COLO668 (cell line): ENCODE results near the gene TMEM150A.
A peak's percentile ranks its signal among the peaks of the same experiment; 100 is the strongest.
"Not testable (repeated sequence)": the region's sequence is repeated elsewhere in the genome, so short reads cannot be mapped to it uniquely, and the experiment has no call there.

ENCODE experiments used
- DNase-seq: peaks from one replicate; lab custom pipeline; 2025; ENCODE audit not compliant: unreplicated experiment; lab: John Stamatoyannopoulos, UW

The TMEM150A gene

DNA sequence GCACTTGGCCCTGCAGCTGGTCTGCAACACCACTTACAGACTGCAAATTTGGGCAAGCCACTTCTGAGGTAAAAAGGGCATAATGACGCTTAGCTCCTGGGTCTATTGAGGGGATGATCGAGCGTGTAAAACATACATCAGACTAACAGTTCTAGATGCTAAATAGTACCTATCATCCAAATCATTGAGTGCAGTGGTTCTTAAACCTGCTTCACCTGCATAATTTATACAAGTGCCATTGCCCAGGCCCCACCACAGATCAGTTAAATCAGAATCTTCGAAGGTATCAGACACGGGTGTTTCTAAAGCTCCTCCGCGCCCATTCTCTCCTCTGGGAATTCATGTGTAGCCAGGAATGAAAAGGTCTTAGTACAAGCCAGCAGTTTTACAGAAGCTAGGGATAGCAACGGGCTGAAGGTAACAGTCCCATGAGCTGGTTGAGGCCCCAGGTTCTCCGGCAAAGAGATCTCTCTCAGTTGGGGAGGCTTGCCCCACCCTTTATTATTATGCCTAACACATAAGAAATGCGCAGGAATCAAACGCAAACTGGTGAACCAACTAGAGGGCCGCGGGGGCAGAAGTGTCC, 7.7 kb downstream of the TMEM150A start:
- no peak for DNase-seq

DNA sequence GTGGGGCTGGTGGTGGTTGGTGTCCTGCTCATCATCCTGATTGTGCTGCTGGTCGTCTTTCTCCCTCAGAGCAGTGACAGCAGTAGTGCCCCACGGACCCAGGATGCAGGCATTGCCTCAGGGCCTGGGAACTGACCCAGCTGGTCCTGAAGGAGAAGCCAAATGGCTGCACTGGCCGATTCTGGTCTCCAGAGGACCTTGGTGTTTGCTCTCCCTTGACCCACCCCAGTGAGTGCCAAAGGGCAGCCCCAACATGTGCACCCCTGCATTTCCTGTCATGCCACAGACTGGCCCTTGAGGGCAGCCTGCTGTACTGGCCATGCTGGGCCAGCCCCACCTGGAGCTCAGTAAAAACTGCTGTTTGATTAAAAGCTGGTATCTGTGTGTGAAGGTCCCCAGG, 9.5 kb downstream of the TMEM150A start:
- no peak for DNase-seq

DNA sequence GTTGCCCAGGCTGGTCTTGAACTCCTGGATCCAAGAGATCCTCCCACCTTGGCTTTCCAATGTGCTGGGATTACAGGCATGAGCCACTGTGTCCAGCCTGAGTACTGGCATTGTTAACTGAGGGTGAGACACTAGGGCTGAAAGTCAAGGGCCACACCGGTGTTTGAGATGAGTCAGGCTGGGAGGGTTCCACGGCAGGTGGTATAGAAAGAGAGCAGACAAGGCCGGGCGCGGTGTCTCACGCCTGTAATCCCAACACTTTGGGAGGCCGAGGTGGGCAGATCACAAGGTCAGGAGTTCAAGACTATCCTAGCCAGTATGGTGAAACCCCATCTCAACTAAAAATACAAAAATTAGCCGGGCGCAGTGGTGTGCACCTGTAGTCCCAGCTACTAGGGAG, 10.2 kb downstream of the TMEM150A start:
- DNase-seq, result not testable (repeated sequence)

DNA sequence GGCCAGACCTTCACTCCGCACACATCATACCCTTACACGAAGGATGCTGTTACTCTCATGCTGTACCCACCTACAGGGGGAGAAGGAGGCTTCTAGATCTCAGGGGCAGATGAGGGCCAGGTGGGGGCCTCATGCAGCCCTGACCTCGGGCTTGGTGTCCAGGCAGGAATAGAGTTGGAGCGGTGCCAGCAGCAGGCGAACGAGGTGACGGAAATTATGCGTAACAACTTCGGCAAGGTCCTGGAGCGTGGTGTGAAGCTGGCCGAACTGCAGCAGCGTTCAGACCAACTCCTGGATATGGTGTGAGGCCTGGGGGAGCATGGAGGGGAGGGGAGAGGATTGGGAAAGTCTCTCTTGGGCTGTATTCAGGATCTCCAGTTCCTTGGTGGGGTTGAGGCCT, 10.9 kb downstream of the TMEM150A start:
- no peak for DNase-seq

DNA sequence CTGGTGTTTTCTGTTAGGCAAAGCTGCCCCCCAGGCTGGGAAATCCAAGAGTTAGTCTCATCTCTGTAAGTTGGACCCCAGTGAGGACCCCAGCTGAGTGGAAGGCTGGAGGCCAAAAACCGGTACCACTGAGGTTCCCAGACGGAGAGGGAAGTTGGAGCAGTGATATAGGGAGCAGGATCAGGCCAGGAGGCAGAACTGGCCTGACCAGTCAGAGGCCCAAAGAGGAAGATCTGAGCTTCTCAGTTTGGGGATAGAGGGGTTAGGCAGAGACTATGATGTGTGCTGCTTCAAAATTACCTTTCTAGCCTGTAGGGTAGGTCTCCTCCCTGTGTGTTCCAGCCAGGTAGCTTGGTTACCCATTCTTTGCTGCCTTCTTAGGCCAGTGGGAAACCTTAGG, 11.5 kb downstream of the TMEM150A start:
- no peak for DNase-seq

DNA sequence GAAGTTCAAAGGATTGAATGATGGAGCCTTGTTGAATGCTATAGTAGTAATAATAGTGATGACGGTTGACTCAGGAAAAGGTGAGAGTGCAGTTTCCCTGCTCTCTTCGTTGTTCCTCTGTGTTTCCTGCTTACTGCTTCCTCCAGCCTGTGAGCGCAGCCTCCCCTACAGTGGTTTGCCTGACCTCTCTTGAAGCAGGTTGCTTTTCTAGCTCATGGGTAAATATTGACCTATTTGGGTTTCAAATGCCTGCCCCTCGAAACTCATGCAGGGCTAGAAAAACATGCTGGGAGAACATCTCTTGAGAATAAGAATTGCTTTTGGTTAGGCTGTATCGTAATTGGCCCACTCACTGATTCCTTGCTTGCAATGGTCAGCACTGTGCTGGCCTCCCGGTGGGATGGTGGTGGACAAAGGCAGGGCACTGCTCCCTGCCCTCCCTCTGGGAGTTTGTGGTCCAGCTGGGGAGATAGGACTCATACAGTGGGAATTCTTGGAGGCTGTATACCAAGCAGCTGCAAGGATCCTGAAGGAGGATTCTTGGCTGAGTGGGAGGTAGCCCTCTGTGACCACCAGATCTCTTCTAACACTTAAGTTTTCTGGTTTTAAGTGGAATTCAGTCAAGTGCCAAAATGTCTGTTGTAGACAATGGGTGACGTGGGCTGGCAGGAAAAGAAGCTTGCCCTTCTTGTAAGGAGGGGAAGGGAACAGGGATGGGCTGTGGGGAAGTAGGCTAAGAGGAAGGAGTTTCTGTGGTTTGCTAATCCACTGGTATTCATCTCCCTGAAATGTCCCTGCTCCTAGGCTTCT, 12.3 kb downstream of the TMEM150A start:
- DNase-seq, result peak; percentile 29

DNA sequence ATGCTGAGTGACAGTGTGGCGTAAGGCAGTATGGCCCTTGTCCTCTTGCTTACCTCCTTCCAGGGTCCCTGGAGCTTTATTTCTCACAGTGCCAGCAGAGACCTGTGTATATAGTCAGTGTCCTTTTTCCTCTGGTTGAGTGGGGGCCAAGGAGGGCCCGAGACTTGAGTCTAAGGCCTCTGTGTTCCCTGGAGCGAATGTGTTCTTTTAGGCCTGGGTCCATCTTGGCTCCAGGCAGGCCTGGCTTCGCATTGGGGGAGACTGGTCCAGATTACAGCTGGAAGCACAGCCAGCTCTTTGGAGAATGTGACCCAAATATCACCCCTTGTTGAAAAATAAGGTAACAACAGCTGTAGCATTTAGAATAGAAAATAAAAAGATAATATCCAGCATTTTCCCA, 13.3 kb downstream of the TMEM150A start:
- no peak for DNase-seq

DNA sequence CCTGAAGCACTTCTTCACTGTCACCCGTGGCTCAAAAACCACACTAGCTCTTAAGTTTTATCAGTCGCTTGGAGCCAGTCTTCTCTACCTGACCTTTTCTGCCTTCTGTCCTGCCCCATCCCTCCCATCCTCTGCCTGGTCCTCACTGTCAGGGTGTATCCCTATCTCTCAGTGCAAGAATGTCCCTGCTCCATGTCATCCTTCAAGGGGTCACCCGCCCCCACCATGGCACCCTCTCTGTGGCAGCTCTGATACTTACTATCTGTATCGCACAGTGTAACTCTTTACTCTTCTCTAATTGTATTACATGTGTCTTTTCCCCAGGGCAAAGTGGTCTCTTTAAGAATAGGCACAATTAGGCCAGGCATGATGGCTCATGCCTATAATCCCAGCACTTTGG, 13.9 kb downstream of the TMEM150A start:
- DNase-seq, result no peak

DNA sequence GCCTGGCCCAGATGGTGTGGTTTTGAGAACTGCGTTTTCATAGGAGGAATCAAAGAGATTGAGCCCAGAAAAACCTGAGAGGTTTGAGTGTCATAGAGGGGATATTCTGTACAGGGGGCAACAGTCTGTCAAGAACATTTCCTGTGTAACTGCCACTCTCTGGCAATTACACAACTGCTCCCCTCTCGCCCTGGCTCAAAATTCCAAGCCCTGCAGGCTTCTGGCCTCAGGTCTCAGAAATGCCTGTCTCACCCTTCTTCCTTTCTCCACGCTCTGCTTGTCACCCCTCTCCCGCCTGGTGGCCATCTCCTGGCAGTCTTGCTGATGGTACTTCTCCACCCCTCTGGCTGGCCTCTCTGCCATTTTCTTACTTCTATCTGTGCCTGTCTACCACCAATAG, 14.3 kb downstream of the TMEM150A start:
- DNase-seq, result no peak

DNA sequence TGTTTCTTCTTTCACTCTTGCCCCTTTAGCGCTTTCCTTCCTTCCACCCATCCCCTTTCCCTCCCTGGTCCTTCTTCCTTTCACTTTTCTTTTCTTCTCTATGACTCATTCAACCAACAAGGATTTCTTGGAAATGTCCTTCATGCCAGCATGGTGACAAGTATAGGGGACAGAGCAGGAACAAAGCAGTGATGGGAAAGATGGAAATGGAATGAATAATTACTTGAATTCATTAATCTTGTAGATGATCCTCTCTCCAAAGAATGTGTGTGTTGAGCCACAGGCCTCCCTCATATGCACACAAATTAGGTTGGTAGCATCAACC, 16.8 kb downstream of the TMEM150A start:
- no peak for DNase-seq

DNA sequence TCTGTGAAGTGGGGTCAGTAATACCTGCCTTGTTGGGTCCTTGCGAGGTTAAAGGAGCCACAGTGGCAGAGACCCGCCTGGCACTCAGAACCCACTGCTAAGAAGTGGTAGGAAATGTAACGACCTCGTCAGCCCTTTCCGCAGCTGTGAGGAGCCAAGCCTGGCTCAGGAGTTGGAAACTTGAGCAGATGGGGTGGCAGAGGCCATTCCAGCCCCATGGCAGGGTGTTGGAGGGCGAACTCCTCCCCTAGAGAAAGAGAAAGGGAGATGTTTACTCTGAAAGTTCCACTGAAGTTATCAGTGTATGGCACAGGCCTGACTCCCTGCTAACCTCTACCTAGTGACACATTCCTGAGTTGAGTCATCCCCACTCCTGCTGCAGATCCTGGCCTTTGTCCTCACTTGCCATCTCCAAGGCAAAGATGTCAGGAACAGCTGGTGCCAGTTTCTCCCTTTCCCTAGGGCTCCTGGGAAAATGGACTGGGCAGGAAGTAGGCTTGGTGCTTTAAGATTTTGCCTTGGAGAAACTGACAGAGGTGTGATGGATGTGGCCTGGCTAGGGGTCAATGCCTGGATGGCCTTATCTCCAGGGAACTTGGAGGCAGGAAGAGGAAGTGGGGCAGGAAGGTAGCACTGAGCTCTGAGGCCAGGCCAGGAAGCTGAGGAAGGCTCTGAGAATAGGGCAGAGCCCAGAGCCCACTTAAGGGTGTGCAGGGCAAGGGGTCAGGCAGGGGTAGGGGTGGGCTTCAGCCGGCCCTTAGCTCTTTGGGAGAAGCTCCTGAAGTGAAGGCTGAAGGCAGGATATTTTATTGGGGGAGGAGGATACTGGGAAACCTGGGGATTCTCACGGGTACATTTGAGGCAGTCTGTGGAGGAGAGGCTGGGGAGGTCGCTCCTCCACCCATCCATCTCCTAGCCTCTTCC, 17.4 kb downstream of the TMEM150A start:
- no peak for DNase-seq

DNA sequence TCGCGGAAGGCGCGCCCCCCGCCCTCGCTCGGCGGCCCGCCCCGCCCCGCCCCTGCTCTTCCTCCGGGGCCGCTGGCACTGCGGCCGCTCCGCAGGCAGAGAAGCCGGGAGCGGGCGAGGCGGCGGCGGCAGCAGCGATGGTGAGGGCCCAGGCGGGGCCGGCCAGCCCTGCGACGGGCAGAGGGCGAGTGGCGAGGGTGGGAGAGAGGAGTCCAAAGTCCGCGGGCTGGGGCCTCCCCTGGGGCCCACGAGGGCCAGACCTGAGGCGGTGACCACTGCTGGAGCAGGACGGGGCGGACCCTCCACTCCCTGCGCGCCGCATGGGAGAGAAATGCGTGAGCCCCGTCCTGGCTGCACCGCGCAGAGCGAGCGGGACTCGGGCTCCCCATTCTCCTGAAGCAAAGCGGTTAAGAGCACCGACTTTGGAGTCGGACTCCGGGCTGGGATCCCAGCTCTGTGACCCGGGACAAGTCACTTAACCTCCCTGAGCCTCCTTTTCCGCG, 18.1 kb downstream of the TMEM150A start, which contains the start of gene VAMP5:
Gene VAMP5 (plus strand): TSS at position 78 of the 503 bp plus-strand sequence. CDS start 60 bp downstream, at position 138.
- no peak for DNase-seq

DNA sequence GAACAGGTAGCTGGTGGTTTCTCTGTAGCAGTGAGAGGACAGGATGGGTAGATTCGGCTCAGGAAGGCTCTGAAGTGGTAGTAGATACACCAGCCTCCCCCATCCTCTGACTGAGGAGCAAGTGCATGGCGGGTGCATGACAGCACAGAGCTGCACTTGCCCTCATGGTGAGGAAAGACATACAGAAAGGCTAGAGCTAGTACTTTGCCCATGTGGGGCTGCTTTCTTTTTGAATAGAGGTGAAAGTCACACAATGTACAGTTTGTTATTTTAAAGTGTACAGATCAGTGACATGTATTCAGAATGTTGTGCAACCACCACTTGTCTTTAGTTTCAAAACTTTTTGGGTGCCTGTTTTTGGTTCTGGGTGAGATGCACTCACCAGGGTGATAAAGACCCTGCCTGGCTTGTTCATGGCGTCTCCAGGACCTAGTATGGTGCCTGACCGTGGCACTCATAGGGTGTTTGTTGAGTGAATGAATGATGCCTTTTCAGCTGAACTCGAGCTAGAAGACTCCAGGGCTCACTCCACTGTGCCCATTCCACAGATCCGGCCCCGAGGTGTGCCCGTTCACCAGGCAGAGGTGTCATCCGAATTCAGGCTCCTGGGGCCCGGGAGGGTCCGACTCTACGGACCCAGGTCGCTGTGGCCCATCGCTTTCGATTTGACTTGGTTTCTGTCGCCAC, 18.7 kb downstream of the TMEM150A start:
- no peak for DNase-seq

DNA sequence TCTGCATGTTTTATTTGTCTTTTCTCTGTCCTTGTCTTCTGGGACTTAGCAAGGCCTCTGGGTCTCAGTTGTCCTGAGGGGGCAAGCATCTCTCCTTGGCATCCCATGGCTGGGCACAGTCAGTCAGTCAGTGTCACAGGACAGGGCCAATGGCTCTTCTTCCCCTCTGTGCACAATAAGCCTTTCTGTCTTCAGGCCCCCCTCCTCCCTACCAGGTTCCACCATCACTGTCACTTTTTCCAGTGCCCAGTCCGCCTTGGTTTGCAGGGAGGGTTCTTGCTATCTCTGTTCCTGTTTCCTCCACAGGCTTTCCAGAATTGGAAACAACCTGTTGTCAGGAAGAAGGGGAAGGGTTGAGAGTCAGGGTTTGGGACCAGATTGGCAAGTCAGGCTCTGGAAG, 20.0 kb downstream of the TMEM150A start:
- DNase-seq, result no peak

DNA sequence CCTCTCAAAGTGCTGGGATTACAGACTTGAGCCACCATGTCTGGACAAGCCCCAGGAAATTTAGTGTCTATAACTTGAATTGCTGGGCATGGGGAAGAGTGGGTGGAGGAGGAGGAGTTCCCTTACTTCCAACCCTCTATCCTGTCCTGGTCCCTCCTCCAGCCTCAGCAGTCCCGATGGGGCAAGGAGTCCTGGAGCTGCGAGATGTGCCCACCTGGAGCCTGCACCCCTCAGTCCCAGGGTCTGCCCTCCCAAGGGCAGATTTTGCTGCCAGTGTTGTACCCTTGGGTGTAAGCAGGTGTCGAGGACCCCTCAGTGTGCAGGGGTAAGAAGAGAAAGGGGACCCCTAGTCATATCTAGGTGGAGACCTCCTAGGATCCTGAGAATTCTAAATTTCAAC, 22.3 kb downstream of the TMEM150A start:
- no peak for DNase-seq

DNA sequence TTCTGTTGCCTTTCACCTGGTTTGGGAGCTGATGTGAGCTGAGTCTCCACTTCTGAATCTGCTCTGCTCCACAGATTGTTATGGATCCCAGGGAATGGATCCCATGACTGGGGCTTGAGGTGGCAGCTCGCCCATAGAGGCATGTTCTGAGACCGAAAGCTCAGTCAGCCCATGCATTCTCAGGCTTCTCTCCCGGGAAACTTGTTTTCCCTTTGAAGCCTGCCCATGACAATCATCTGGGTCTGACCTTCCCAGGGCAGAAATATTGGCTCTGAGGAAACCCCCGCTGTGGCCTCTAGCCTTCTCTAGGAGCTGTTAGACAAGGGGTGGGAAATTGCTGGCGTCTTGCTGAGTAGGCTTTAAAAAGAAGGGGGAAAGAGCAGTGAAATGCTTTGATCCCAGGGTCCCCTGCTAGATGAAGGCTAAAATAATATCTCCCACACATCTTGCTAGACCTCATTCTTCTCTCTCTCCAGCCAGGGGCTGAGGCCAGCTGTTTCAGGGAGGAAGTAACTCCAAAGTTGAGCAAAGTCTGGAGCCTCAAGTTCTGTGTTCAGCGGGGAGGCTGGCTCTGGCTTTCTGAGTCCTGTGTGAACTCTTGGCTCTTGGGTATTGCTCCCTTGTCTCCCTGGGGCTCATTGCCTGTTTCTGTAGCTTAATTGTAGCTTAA, 23.1 kb downstream of the TMEM150A start:
- no peak for DNase-seq

DNA sequence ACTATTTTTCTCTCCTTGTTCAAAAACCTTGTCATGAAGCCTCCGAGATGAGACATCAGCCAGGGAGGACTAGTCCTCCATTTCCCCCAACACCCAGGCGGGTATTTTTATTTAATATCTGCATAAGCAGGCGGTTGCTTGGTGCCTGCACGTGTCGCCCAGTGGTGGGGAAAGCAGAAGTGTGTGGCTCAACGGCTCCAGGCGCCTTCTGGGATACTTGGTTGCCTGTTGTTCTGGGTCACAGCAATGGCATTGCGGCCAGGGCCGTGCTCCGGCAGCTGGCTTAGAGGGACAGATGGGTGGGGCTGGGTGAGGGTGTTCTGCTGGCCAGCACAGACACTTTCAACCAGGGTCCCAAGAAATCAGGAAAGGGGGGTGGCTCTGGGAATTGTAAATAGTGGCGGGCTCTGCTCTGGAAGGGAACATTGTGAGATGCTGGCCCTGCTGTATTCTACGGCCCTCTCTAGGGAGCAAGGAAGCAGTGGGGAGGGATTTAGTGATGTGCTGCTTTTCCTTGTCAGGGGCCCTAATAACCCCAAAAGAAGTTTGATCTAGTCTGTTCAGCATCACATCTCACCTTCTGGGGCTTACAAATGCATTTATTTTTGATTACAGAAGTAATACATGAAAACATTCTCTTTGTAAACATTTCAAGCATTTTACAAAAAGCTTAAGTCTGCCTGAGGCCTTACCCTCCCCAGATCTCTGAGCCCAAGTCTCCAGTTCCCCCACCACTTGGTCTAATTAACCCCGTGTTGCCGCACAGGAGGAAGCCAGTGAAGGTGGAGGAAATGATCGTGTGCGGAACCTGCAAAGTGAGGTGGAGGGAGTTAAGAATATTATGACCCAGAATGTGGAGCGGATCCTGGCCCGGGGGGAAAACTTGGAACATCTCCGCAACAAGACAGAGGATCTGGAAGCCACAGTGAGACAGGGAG, 24.0 kb downstream of the TMEM150A start:
- peak; percentile 21 for DNase-seq

DNA sequence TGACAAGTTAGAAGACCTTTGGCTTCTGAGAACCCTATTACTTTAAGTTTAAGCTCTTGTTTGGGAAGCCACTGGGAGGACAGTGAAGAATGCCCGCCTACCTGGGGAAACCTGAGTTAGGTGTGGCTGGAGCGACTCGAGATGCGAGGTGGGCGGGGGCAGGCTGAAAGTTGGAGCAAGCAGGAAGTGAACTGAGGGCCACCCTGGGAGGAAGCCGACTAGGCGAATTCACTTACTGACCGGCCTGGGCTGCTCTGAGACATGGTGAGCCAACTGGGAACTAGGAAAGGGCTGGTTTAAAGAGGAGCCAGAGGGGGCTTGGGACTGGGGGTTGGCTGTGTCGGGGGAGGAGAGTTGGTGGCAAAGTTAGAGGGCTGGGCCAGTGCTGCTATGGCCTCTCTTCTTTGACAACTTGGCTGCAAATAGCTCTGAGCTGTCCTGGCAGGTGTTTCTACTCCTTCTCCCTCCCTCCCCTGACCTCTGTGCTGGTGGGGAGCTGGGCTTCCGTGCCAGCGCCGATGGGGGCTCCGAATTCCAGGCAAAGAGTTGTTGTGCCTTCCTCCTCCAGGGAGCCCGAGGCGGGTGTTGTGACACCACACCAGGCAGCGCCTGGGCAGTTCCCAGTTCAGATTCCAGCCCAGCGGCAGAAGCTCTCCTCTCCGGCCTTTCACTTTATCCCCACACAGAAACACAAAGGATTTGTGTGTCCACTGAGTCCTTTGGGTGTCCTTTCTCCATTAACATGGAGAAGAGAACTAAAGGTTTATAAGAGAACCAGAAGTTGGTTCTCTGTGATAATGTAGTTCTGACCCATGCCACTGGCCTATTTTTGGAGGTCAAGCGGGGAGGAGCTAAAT, 24.9 kb downstream of the TMEM150A start, which contains the start of gene VAMP8:
Gene VAMP8 (plus strand): TSS at position 201 of the 857 bp plus-strand sequence. CDS start 61 bp downstream, at position 262.
- peak; percentile 63 for DNase-seq
